ES-I3 (cell line): ENCODE results near the gene HECW1.

Experiments used
- H3K36me3 ChIP-seq: 2 replicates; pipeline ENCODE4 v1.6.1; 2013; ENCODE audit warnings: mild to moderate bottlenecking, low read length, control low read depth, moderate library complexity; ENCODE audit not compliant: insufficient read depth
- H3K4me1 ChIP-seq: 2 replicates; pipeline ENCODE4 v1.6.1; 2013; ENCODE audit warnings: mild to moderate bottlenecking, control low read depth, low read length; ENCODE audit not compliant: insufficient read depth
- H3K9ac ChIP-seq: 2 replicates; pipeline ENCODE4 v1.6.1; 2013; ENCODE audit warnings: low read depth, mild to moderate bottlenecking, low read length, moderate library complexity
- H3K9me3 ChIP-seq: 2 replicates; pipeline ENCODE4 v1.6.1; 2013; ENCODE audit warnings: mild to moderate bottlenecking, low read length, moderate library complexity; ENCODE audit not compliant: control insufficient read depth, insufficient read depth

Gene HECW1

GRCh38 chr7:43362652-43363034, 250.2 kb downstream of the HECW1 start:
- Histone ChIP-seq H3K4me1 (peaks cover 9% of the 10 kb centered on the region; the same call in 1 of the 2 replicates), H3K9ac (no peak overlapping the region), H3K9me3 (no peaks in the 10 kb centered on the region), H3K36me3 (no peaks in the 10 kb centered on the region)

GRCh38 chr7:43363035-43363791, 250.8 kb downstream of the HECW1 start:
- no peaks in the 10 kb centered on the region for H3K36me3 ChIP-seq
- no peak overlapping the region for H3K9ac ChIP-seq
- no peaks in the 10 kb centered on the region for H3K9me3 ChIP-seq
- peaks cover 9% of the 10 kb centered on the region; the same call in 1 of the 2 replicates for H3K4me1 ChIP-seq

GRCh38 chr7:43364391-43364790, 251.9 kb downstream of the HECW1 start:
- H3K9ac ChIP-seq, result no peak overlapping the region

GRCh38 chr7:43372676-43373355, 260.4 kb downstream of the HECW1 start:
- H3K36me3 ChIP-seq, result no peaks in the 10 kb centered on the region

More at GRCh38 chr7:43364391-43364790, 251.9 kb downstream of the HECW1 start:
- H3K36me3 ChIP-seq, result no peaks in the 10 kb centered on the region
- H3K4me1 ChIP-seq, result peaks cover 9% of the 10 kb centered on the region; the same call in 1 of the 2 replicates
- no peaks in the 10 kb centered on the region for H3K9me3 ChIP-seq

GRCh38 chr7:43377196-43377960, 264.9 kb downstream of the HECW1 start:
- H3K9me3 ChIP-seq, result no peaks in the 10 kb centered on the region
- no peak overlapping the region for H3K9ac ChIP-seq
- H3K36me3 ChIP-seq, result no peaks in the 10 kb centered on the region
- H3K4me1 ChIP-seq, result no peaks in the 10 kb centered on the region

More at GRCh38 chr7:43372676-43373355, 260.4 kb downstream of the HECW1 start:
- Histone ChIP-seq H3K9ac (no peak overlapping the region), H3K4me1 (no peaks in the 10 kb centered on the region), H3K9me3 (no peaks in the 10 kb centered on the region)

GRCh38 chr7:43379210-43379609, 266.8 kb downstream of the HECW1 start:
- no peak overlapping the region for H3K9ac ChIP-seq
- no peaks in the 10 kb centered on the region for H3K4me1 ChIP-seq
- H3K9me3 ChIP-seq, result no peaks in the 10 kb centered on the region
- H3K36me3 ChIP-seq, result no peaks in the 10 kb centered on the region

GRCh38 chr7:43384616-43385308, 272.3 kb downstream of the HECW1 start:
- Histone ChIP-seq H3K36me3 (no peaks in the 10 kb centered on the region), H3K9me3 (no peaks in the 10 kb centered on the region), H3K4me1 (no peaks in the 10 kb centered on the region), H3K9ac (no peak overlapping the region)

- Histone ChIP-seq H3K9ac (no peak overlapping the region), H3K4me1 (no peaks in the 10 kb centered on the region), H3K36me3 (no peaks in the 10 kb centered on the region), H3K9me3 (no peaks in the 10 kb centered on the region)
These were observed 272.8 kb downstream of the HECW1 start for GRCh38 chr7:43385309-43385680.

- Histone ChIP-seq H3K9me3 (no peaks in the 10 kb centered on the region), H3K36me3 (no peaks in the 10 kb centered on the region), H3K9ac (no peak overlapping the region), H3K4me1 (no peaks in the 10 kb centered on the region)
These were observed 273.4 kb downstream of the HECW1 start for GRCh38 chr7:43385856-43386255.

GRCh38 chr7:43387932-43388331, 275.5 kb downstream of the HECW1 start:
- H3K4me1 ChIP-seq, result no peaks in the 10 kb centered on the region
- no peaks in the 10 kb centered on the region for H3K36me3 ChIP-seq
- H3K9me3 ChIP-seq, result no peaks in the 10 kb centered on the region
- H3K9ac ChIP-seq, result no peak overlapping the region

GRCh38 chr7:43390576-43390975, 278.1 kb downstream of the HECW1 start:
- H3K36me3 ChIP-seq, result no peaks in the 10 kb centered on the region
- H3K9me3 ChIP-seq, result no peaks in the 10 kb centered on the region
- H3K9ac ChIP-seq, result no peak overlapping the region
- peaks cover 11% of the 10 kb centered on the region for H3K4me1 ChIP-seq

- peaks cover 15% of the 10 kb centered on the region for H3K4me1 ChIP-seq
- H3K36me3 ChIP-seq, result no peaks in the 10 kb centered on the region
- no peaks in the 10 kb centered on the region for H3K9me3 ChIP-seq
- no peak overlapping the region for H3K9ac ChIP-seq
These were observed 279.1 kb downstream of the HECW1 start for GRCh38 chr7:43391518-43391917.

GRCh38 chr7:43392638-43393330, 280.3 kb downstream of the HECW1 start:
- Histone ChIP-seq H3K36me3 (no peaks in the 10 kb centered on the region), H3K4me1 (peaks cover 23% of the 10 kb centered on the region), H3K9me3 (no peaks in the 10 kb centered on the region), H3K9ac (no peak overlapping the region)
